ENCODE data around the gene CRACR2B. TPM values are rescaled to one million over a fixed set of nuclear protein-coding genes. Genes with fewer than 3 reads are reported as not detected.

CRACR2B gene
- total and polyA plus RNA-seq, 2 of the 8 experiments (the other 6 are each of a cell fraction or from before 2014, with no cell fraction given): 18.2 to 26.4 TPM

DNA sequence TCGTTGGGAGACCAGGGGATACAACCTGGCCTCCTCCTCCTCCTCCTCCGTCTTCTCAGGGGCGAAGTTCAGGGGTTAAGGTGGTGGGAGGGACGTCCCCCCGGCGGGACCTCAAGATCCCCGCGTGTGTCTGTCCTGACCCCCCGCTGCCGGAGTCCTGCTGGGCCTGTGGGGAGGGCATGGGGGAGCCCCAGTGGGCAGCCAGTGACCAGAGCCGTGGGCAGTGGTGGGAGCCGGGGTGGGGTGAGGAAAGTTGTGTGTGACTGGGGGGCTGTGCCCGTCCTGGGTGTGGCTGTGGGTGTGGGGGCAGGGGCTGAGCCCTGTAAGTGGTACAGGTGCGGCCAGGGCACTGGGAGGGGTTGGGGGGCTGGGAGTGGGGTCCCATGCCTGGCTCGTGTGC lies 25.0 kb downstream of the CRACR2B start:
- no peak overlapping the region for H4K91ac ChIP-seq (replicated peaks; ENCODE audit: insufficient read length, low read length)
- peaks cover 18 to 47% of the 10 kb centered on the region in 2 experiments for H4K20me1 ChIP-seq (replicated peaks in 1 of 2; ENCODE audit: control insufficient read depth in 1 of 2, insufficient read depth in 2 of 2, low read length in 2 of 2)
- no peak overlapping the region for H2BK120ac ChIP-seq (replicated peaks; ENCODE audit: low read depth, low read length)
- no peaks in the 10 kb centered on the region for H3K36me3 ChIP-seq (ENCODE audit: control insufficient read depth in 2 of 4, insufficient read depth in 4 of 4, low read length in 3 of 4)
- no peak overlapping the region; the same call in 1 of the 2 replicates for H4K8ac ChIP-seq (ENCODE audit: extremely low read depth, insufficient read depth, low read length)
- H2BK15ac ChIP-seq (ENCODE audit: low read length): no peak overlapping the region
- H3K4ac ChIP-seq (replicated peaks; ENCODE audit: insufficient read length, low read depth, low read length): no peak overlapping the region
- no peak overlapping the region for H2AFZ ChIP-seq (ENCODE audit: low read length)
- ChIA-PET CTCF (ENCODE audit: partially characterized antibody) (interaction anchor here (0.6 to 10.5 kb wide), 6 partner anchors 7 to 131 kb away, joined by 3 to 74 read pairs (median 4); partner anchors contain the start of gene TSPAN4), POLR2A (ENCODE audit: partially characterized antibody) (interaction anchor here (1.0 to 13.8 kb wide), 4 partner anchors 11 to 20 kb away, joined by 4 to 234 read pairs (median 11); partner anchors contain the start of genes CD151, POLR2L and TSPAN4)
- H3K79me1 ChIP-seq (ENCODE audit: low read depth, low read length): peaks cover 2% of the 10 kb centered on the region
- H3K18ac ChIP-seq (ENCODE audit: extremely low read depth, low read length): no peak overlapping the region; the same call in 1 of the 2 replicates
- H3K9me3 ChIP-seq (ENCODE audit: insufficient read depth in 2 of 2, low read depth in 1 of 2, low read length in 1 of 2): no peaks in the 10 kb centered on the region
- no peak overlapping the region for H3K4me3 ChIP-seq (ENCODE audit: extremely low read depth in 1 of 4, insufficient read depth in 2 of 4, low read depth in 3 of 4, low read length in 4 of 4)
- H3K4me2 ChIP-seq (ENCODE audit: insufficient read depth in 1 of 2, low read depth in 2 of 2, low read length in 2 of 2): no peak overlapping the region
- FAIRE-seq (no peak), DNase-seq (ENCODE audit: low read depth in 1 of 2, low spot score in 2 of 2) (no peak)
- no peak overlapping the region for H4K5ac ChIP-seq (ENCODE audit: insufficient read length, low read depth, low read length)
- H2BK20ac ChIP-seq (ENCODE audit: low read length): no peak overlapping the region
- H3K27me3 ChIP-seq (replicated peaks in 1 of 4; ENCODE audit: control insufficient read depth in 3 of 4, extremely low read depth in 1 of 4, insufficient read depth in 3 of 4, low read length in 3 of 4): peaks cover 0 to 2% (median under 1%) of the 10 kb centered on the region in 4 experiments; a peak in 3 of 7 replicates
- H3K14ac ChIP-seq (ENCODE audit: insufficient read length): no peak overlapping the region
- no peak overlapping the region for H2BK12ac ChIP-seq (ENCODE audit: low read depth, low read length)
- no peak overlapping the region for H2AK5ac ChIP-seq (ENCODE audit: low read depth, low read length)
- H3K56ac ChIP-seq (replicated peaks; ENCODE audit: insufficient read length, low read depth, low read length): no peak overlapping the region
- no peaks in the 10 kb centered on the region; a peak in 1 of 4 replicates for H3K79me2 ChIP-seq (ENCODE audit: control insufficient read depth in 1 of 2, insufficient read depth in 2 of 2, low read length in 2 of 2)
- H3K27ac ChIP-seq (ENCODE audit: low read depth, low read length): no peak overlapping the region
- peaks cover 18% of the 10 kb centered on the region; the same call in 1 of the 2 replicates for H3K23me2 ChIP-seq (ENCODE audit: low read depth, low read length)
- H3K4me1 ChIP-seq (replicated peaks in 1 of 4; ENCODE audit: control insufficient read depth in 3 of 4, insufficient read depth in 4 of 4, low read length in 3 of 4): peaks cover 0 to 33% (median 23%) of the 10 kb centered on the region in 4 experiments; a peak in 6 of 7 replicates
- no peak overlapping the region for H2BK5ac ChIP-seq (ENCODE audit: low read depth, low read length)
- H3K9ac ChIP-seq (replicated peaks in 1 of 4; ENCODE audit: extremely low read depth in 1 of 4, low read depth in 3 of 4, low read length in 3 of 4): no peak overlapping the region
- no peak overlapping the region for H3K23ac ChIP-seq (ENCODE audit: insufficient read length)
- WGBS, 2 experiments (ENCODE audit: extremely low coverage in 1 of 2, insufficient coverage in 1 of 2, insufficient read length in 1 of 2, insufficient replicate concordance in 2 of 2, low coverage in 1 of 2, low lambda C conversion rate in 2 of 2, missing lambda C conversion rate in 1 of 2): 89% methylated on average over 11 of the region's 15 CpGs; no CpG with 5 or more reads in 1 of the 2 experiments
- TF ChIP-seq YY1 (IDR thresholded peaks at IDR 0.05; ENCODE audit: low read depth, low read length): no peak
- TF ChIP-seq, protein P1, sequence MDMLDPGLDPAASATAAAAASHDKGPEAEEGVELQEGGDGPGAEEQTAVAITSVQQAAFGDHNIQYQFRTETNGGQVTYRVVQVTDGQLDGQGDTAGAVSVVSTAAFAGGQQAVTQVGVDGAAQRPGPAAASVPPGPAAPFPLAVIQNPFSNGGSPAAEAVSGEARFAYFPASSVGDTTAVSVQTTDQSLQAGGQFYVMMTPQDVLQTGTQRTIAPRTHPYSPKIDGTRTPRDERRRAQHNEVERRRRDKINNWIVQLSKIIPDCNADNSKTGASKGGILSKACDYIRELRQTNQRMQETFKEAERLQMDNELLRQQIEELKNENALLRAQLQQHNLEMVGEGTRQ (IDR thresholded peaks at IDR 0.05; ENCODE audit: low read length): no peak
- TF ChIP-seq TEAD4 (IDR thresholded peaks at IDR 0.05; ENCODE audit: low read depth, low read length): no peak
- no peak for TF ChIP-seq CREB1 (IDR thresholded peaks at IDR 0.05)
- no peak for TF ChIP-seq SP4 (IDR thresholded peaks at IDR 0.05; ENCODE audit: low read length)
- TF ChIP-seq TAF7 (optimal IDR thresholded peaks at IDR 0.05; ENCODE audit: borderline replicate concordance, low read depth, low read length): no peak
- TF ChIP-seq RBBP5 (IDR thresholded peaks at IDR 0.05; ENCODE audit: borderline replicate concordance, low read depth, low read length): no peak
- no peak for TF ChIP-seq KDM5A (IDR thresholded peaks at IDR 0.05; ENCODE audit: low read length)
- no peak for TF ChIP-seq CEBPB (IDR thresholded peaks at IDR 0.05; ENCODE audit: low read depth, low read length)
- TF ChIP-seq POLR2A (IDR thresholded peaks at IDR 0.05; ENCODE audit: control extremely low read depth in 1 of 2, low read depth in 2 of 2, low read length in 2 of 2): no peak
- TF ChIP-seq, protein P2, sequence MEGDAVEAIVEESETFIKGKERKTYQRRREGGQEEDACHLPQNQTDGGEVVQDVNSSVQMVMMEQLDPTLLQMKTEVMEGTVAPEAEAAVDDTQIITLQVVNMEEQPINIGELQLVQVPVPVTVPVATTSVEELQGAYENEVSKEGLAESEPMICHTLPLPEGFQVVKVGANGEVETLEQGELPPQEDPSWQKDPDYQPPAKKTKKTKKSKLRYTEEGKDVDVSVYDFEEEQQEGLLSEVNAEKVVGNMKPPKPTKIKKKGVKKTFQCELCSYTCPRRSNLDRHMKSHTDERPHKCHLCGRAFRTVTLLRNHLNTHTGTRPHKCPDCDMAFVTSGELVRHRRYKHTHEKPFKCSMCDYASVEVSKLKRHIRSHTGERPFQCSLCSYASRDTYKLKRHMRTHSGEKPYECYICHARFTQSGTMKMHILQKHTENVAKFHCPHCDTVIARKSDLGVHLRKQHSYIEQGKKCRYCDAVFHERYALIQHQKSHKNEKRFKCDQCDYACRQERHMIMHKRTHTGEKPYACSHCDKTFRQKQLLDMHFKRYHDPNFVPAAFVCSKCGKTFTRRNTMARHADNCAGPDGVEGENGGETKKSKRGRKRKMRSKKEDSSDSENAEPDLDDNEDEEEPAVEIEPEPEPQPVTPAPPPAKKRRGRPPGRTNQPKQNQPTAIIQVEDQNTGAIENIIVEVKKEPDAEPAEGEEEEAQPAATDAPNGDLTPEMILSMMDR (IDR thresholded peaks at IDR 0.05; ENCODE audit: control extremely low read depth in 1 of 3, insufficient read depth in 1 of 3, low read depth in 1 of 3, low read length in 3 of 3): no peak

Measured in H1 (cell line).